ENCODE results near the gene URM1. TPM values are rescaled to one million over a fixed set of nuclear protein-coding genes. Genes with fewer than 3 reads are reported as not detected.

URM1 gene
- total RNA-seq, 1 experiment from 2014 or later, result 45.4 TPM

DNA sequence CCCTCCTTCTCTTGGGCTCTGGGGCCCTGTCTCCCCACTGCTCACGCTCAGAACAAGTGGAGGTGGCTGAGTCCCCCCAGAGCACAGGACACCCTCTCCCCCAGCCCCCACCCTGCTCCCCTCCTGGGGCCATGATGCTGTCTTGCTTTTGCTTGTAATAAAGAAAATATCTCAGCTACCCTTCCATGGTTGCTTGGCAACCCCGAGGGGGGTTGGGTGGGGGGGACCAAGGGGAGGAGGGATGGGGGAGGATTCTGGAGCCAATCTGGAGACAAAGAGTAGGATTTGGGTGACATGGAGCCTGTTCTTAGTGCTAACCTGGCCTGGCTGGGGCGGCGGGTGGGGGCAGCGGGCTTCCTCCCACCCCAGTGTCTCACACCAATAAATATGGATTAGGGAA, 33.4 kb downstream of the URM1 start:
- BruUV-seq (replicated peaks), result no TSS peak
- Histone ChIP-seq H3K4me1 (ENCODE audit: control insufficient read depth, insufficient read depth, low read length) (peaks cover 9% of the 10 kb centered on the region; the same call in 1 of the 2 replicates), H3K27ac (ENCODE audit: low read length) (no peak overlapping the region), H3K9me3 (ENCODE audit: control insufficient read depth, insufficient read depth, low read depth, low read length) (no peaks in the 10 kb centered on the region), H3K4me3 (ENCODE audit: low read depth in 2 of 2, low read length in 2 of 2) (no peak overlapping the region), H3K27me3 (ENCODE audit: control insufficient read depth, insufficient read depth, low read length) (no peaks in the 10 kb centered on the region), H3K36me3 (ENCODE audit: control insufficient read depth, insufficient read depth, low read length) (no peaks in the 10 kb centered on the region)
- intact Hi-C loops (cut with micrococcal nuclease; ENCODE audit: unreplicated experiment), result no loop called here
- ChIA-PET CTCF (no interaction called here), POLR2A (interaction anchor here (0.6 kb wide), 2 partner anchors 8 to 1267 kb away, joined by 3 to 4 read pairs; no protein-coding TSS in a partner anchor)
- in situ Hi-C loops (cut with HindIII; ENCODE audit: low pct_unique_long_range_greater_than_20kb, low sequenced_read_pairs), result no loop called here
- ATAC-seq (no peak), DNase-seq (ENCODE audit: low read depth, low spot score) (no peak)
- TF ChIP-seq TCF7L2 (IDR thresholded peaks at IDR 0.05; ENCODE audit: low read depth, low read length), result no peak
- TF ChIP-seq, protein P1, sequence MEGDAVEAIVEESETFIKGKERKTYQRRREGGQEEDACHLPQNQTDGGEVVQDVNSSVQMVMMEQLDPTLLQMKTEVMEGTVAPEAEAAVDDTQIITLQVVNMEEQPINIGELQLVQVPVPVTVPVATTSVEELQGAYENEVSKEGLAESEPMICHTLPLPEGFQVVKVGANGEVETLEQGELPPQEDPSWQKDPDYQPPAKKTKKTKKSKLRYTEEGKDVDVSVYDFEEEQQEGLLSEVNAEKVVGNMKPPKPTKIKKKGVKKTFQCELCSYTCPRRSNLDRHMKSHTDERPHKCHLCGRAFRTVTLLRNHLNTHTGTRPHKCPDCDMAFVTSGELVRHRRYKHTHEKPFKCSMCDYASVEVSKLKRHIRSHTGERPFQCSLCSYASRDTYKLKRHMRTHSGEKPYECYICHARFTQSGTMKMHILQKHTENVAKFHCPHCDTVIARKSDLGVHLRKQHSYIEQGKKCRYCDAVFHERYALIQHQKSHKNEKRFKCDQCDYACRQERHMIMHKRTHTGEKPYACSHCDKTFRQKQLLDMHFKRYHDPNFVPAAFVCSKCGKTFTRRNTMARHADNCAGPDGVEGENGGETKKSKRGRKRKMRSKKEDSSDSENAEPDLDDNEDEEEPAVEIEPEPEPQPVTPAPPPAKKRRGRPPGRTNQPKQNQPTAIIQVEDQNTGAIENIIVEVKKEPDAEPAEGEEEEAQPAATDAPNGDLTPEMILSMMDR (IDR thresholded peaks at IDR 0.05), result no peak
- no peak for TF ChIP-seq POLR2AphosphoS5 (IDR thresholded peaks at IDR 0.05; ENCODE audit: low read depth, low read length)
- no peak for TF ChIP-seq SIN3A (IDR thresholded peaks at IDR 0.05; ENCODE audit: borderline replicate concordance, insufficient read depth, low read depth, low read length)
- TF ChIP-seq, protein P2, sequence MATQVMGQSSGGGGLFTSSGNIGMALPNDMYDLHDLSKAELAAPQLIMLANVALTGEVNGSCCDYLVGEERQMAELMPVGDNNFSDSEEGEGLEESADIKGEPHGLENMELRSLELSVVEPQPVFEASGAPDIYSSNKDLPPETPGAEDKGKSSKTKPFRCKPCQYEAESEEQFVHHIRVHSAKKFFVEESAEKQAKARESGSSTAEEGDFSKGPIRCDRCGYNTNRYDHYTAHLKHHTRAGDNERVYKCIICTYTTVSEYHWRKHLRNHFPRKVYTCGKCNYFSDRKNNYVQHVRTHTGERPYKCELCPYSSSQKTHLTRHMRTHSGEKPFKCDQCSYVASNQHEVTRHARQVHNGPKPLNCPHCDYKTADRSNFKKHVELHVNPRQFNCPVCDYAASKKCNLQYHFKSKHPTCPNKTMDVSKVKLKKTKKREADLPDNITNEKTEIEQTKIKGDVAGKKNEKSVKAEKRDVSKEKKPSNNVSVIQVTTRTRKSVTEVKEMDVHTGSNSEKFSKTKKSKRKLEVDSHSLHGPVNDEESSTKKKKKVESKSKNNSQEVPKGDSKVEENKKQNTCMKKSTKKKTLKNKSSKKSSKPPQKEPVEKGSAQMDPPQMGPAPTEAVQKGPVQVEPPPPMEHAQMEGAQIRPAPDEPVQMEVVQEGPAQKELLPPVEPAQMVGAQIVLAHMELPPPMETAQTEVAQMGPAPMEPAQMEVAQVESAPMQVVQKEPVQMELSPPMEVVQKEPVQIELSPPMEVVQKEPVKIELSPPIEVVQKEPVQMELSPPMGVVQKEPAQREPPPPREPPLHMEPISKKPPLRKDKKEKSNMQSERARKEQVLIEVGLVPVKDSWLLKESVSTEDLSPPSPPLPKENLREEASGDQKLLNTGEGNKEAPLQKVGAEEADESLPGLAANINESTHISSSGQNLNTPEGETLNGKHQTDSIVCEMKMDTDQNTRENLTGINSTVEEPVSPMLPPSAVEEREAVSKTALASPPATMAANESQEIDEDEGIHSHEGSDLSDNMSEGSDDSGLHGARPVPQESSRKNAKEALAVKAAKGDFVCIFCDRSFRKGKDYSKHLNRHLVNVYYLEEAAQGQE (IDR thresholded peaks at IDR 0.05; ENCODE audit: insufficient read depth in 1 of 2, low read depth in 2 of 2, low read length in 1 of 2), result no peak

DNA sequence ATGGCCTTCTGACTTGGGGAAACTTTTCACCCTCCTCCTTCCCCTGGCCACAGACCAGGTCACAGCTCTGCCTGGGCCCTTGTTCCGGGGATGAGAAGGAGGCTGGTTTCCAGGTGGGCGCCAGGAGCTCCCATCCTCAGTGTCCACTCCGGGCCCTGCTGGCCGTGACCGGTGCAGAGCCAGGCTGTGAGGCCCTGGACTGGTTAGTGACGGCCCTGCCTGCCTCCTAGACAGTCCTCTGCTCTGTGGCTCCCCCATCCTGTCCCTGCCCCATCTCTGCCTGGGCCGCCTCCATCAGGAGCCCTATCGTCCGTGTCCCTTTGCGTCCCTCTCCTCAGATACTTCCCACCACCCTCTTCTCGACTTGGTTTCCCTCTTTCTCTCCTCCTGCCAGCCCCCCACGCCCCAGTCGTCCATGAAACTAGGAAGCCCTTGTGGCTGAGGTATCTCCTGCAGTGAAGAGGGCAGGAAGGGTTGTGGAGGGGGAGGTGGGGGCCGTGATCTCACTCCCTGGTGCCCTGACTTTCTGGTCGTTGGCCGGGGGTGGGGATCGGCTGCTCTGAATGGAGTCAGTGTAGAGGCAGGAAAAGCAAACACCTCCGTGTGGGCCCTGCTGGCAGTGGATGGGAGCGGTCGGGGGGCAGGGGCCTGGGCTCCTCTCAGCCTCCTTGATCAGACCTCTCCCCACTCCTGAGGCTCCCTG, 34.1 kb downstream of the URM1 start:
- CTCF ChIA-PET, result no interaction called here

More for the DNA sequence above, 34.1 kb downstream of the URM1 start:
- Histone ChIP-seq H3K4me3 (ENCODE audit: low read depth in 2 of 2, low read length in 2 of 2) (no peak overlapping the region), H3K27ac (ENCODE audit: low read length) (no peak overlapping the region), H3K9me3 (ENCODE audit: control insufficient read depth, insufficient read depth, low read depth, low read length) (no peaks in the 10 kb centered on the region), H3K4me1 (ENCODE audit: control insufficient read depth, insufficient read depth, low read length) (peaks cover 9% of the 10 kb centered on the region; the same call in 1 of the 2 replicates), H3K27me3 (ENCODE audit: control insufficient read depth, insufficient read depth, low read length) (no peaks in the 10 kb centered on the region), H3K36me3 (ENCODE audit: control insufficient read depth, insufficient read depth, low read length) (no peaks in the 10 kb centered on the region)
- DNase-seq (ENCODE audit: low read depth, low spot score) (no peak), ATAC-seq (0 out of 2 replicates have a peak, but pooled peaks have one; percentile 43)
- in situ Hi-C loops (cut with HindIII; ENCODE audit: low pct_unique_long_range_greater_than_20kb, low sequenced_read_pairs) (no loop called here), intact Hi-C loops (cut with micrococcal nuclease; ENCODE audit: unreplicated experiment) (no loop called here)
- BruUV-seq (replicated peaks), result no TSS peak
- TF ChIP-seq, protein P1 (IDR thresholded peaks at IDR 0.05), result no peak
- TF ChIP-seq, protein P2 (IDR thresholded peaks at IDR 0.05; ENCODE audit: insufficient read depth in 1 of 2, low read depth in 2 of 2, low read length in 1 of 2), result no peak
- TF ChIP-seq SIN3A (IDR thresholded peaks at IDR 0.05; ENCODE audit: borderline replicate concordance, insufficient read depth, low read depth, low read length), result no peak
- no peak for TF ChIP-seq TCF7L2 (IDR thresholded peaks at IDR 0.05; ENCODE audit: low read depth, low read length)
- no peak for TF ChIP-seq POLR2AphosphoS5 (IDR thresholded peaks at IDR 0.05; ENCODE audit: low read depth, low read length)
- POLR2A ChIA-PET, result interaction anchor here (0.6 kb wide), 2 partner anchors 7 to 1266 kb away, joined by 3 to 4 read pairs; no protein-coding TSS in a partner anchor

Measured in Panc1 (cell line).